Right lobe of liver (tissue), 6 donors: ENCODE results near the gene RABGAP1. TPM values are rescaled to one million over a fixed set of nuclear protein-coding genes. Genes with fewer than 3 reads are reported as not detected.
A peak's percentile ranks its signal among the peaks of the same experiment; 100 is the strongest.
"Not testable (repeated sequence)": the region's sequence is repeated elsewhere in the genome, so short reads cannot be mapped to it uniquely, and the experiment has no call there.

Source experiments
- ATAC-seq, 4 donors: fragments of 200-7000 bp; cut with Tn5 transposase; one replicate each; pipeline ENCODE4 v1.9.1; 2020; ENCODE audit warnings: mild to moderate bottlenecking in 4 of 4, moderate library complexity in 4 of 4
- DNase-seq, 3 donors: peaks; one replicate each; pipeline ENCODE4 v3.0.0-alpha.2; 2020
- H3K27ac ChIP-seq, 3 donors: fragments of 200-600 bp; one replicate each; pipeline ENCODE4 v1.8.0; 2022
- H3K27me3 ChIP-seq, 2 donors: fragments of 200-600 bp; one replicate each; pipeline ENCODE4 v1.8.0; 2022
- H3K36me3 ChIP-seq, 4 donors: fragments of 200-600 bp; sonication (generic) in 1 of 4; one replicate each; pipeline versions ENCODE4 v1.5.1 to v1.8.0; 2017 to 2022; ENCODE audit warnings: control low read depth in 1 of 4
- H3K4me1 ChIP-seq, 4 donors: fragments of 200-600 bp; sonication (generic) in 1 of 4; one replicate each; pipeline versions ENCODE4 v1.5.1 to v1.8.0; 2017 to 2022; ENCODE audit warnings: control low read depth in 1 of 4
- H3K4me3 ChIP-seq, 3 donors: fragments of 200-600 bp; one replicate each; pipeline ENCODE4 v1.8.0; 2022
- H3K9me3 ChIP-seq, 4 donors: fragments of 200-600 bp; sonication (generic) in 1 of 4; one replicate each; pipeline versions ENCODE4 v1.5.1 to v1.8.0; 2017 to 2022; ENCODE audit warnings: control low read depth in 1 of 4
- CTCF ChIP-seq, 4 donors: fragments of 200-600 bp in 3 of 4; fragments of 450-650 bp in 1 of 4; IDR thresholded peaks; one replicate each; pipeline versions ENCODE4 v1.5.1 to v1.8.0; 2016 to 2022; ENCODE audit warnings: antibody characterized with exemption in 4 of 4, mild to moderate bottlenecking in 2 of 4
- POLR2A ChIP-seq: fragments of 450-650 bp; IDR thresholded peaks from one replicate; pipeline ENCODE4 v1.6.1; 2017; ENCODE audit warnings: antibody characterized with exemption, mild to moderate bottlenecking
- WGBS: methylation state at CpG from one replicate; pipeline ENCODE4 v1.1.6; 2018; ENCODE audit warnings: low coverage, low lambda C conversion rate; ENCODE audit not compliant: insufficient coverage; ENCODE audit errors: missing lambda C conversion rate; 5-methylcytosine and 5-hydroxymethylcytosine counted together
- intact Hi-C, 2 donors: fragments of 100-400 bp; cut with DNase I; formaldehyde crosslinking; loops; one replicate each; pipeline versions ENCODE4 v1.11.2 to v1.14.1; 2022
- total RNA-seq, 6 experiments: library from RNA; depleted of rRNA in 2 of 6; stranded (reverse); fragments of >200 nt in 2 of 6; fragmentation: NEBNext Ultra II Directional in 3 of 6; extraction: Animal tissue kit (Norgen Biotek cat#: 25700) in 3 of 6; gene quantifications; one replicate each; pipeline versions ENCODE4 v1.1.0 to v1.2.4, GENCODE V29; 2016 to 2023
- donor health status: DM: no; HTN: yes; CAD: no.
- donor health status: DM: no; HTN: no; CAD: no.
- donor health status: DM: no; HTN: no; CAD: no.
- donor health status: DM: no; HTN: yes; CAD: no.
- donor health status: DM: no; HTN: yes; CAD: no.

The RABGAP1 gene
- total RNA-seq, 6 experiments from 2014 or later, result 11.4 to 15.4 (median 13.5) TPM

GRCh38 chr9:122904823-122905710 is 35.8 kb upstream of the RABGAP1 start, which contains the start of gene RC3H2:
Gene RC3H2, minus strand, starts transcription at chr9:122905359. Its CDS starts 7,850 bp downstream, at chr9:122897509.
- no peaks in the 10 kb centered on the region for H3K27me3 ChIP-seq
- TF ChIP-seq POLR2A (peak; percentile 93), CTCF (IDR thresholded peaks at IDR 0.05) (no peak)
- DNase-seq, result peak; percentile 96 to 99 (median 98)
- peaks cover 0 to 12% (median 0%) of the 10 kb centered on the region in 4 donors for H3K4me1 ChIP-seq
- under 1% methylated on average over 16 of the region's 77 CpGs for WGBS
- H3K9me3 ChIP-seq, result no peaks in the 10 kb centered on the region
- H3K27ac ChIP-seq, result peak within 1 kb of the TSS; percentile 76 to 89 (median 86)
- intact Hi-C loops, result no loop called here
- peak within 1 kb of the TSS; percentile 87 to 94 (median 92) for H3K4me3 ChIP-seq
- ATAC-seq, result peak; percentile 96 to 98 (median 97)
- no peaks in the 10 kb centered on the region for H3K36me3 ChIP-seq

- H3K9me3 ChIP-seq, intact Hi-C loops, H3K36me3 ChIP-seq, H3K4me3 ChIP-seq, H3K27ac ChIP-seq, H3K27me3 ChIP-seq, DNase-seq, ATAC-seq: not testable (repeated sequence)
- H3K4me1 ChIP-seq, result peaks cover 0 to 12% (median 0%) of the 10 kb centered on the region in 4 donors
- WGBS, result 95% methylated on average over 16 of the region's 16 CpGs
Observed at GRCh38 chr9:122906122-122906521, 34.7 kb upstream of the RABGAP1 start.

DNA sequence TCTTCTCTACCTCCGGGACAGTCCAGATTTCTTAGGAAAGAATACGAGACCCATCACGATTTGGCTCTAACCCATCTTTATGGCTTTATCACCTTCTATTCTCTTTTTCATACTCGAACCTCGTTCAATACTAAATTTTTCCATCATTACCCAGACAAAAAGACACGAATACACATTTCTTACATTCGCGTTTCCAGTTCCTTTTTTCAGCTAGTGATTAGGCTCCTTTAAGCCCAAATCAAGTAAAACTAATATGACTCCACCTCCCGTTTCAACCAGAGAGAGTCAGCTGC is 28.2 kb upstream of the RABGAP1 start:
- H3K27ac ChIP-seq, result peak overlapping the region in 2 of 3 donors; percentile 53 to 70
- 1% methylated on average over 9 of the region's 9 CpGs for WGBS
- peak overlapping the region; percentile 82 to 90 (median 85) for H3K4me3 ChIP-seq
- no peak for DNase-seq
- H3K4me1 ChIP-seq, result peaks cover 0 to 9% (median 0%) of the 10 kb centered on the region in 4 donors
- no peaks in the 10 kb centered on the region for H3K9me3 ChIP-seq
- no peak for ATAC-seq
- no peaks in the 10 kb centered on the region for H3K27me3 ChIP-seq
- peaks cover 0 to 10% (median 0%) of the 10 kb centered on the region in 4 donors for H3K36me3 ChIP-seq
- intact Hi-C loops, result no loop called here
- no peak for TF ChIP-seq POLR2A
- no peak for TF ChIP-seq CTCF (IDR thresholded peaks at IDR 0.05)

GRCh38 chr9:122912964-122913673 is 27.7 kb upstream of the RABGAP1 start, which contains the start of gene ZBTB6:
Gene ZBTB6, minus strand, starts transcription at chr9:122913323. Its CDS starts 1,251 bp downstream, at chr9:122912072.
- WGBS, result under 1% methylated on average over 32 of the region's 35 CpGs
- no peaks in the 10 kb centered on the region for H3K27me3 ChIP-seq
- peaks cover 0 to 10% (median 0%) of the 10 kb centered on the region in 4 donors for H3K36me3 ChIP-seq
- H3K4me3 ChIP-seq, result peak within 1 kb of the TSS; percentile 82 to 90 (median 85)
- H3K9me3 ChIP-seq, result no peaks in the 10 kb centered on the region
- TF ChIP-seq CTCF (IDR thresholded peaks at IDR 0.05), result no peak
- peak; percentile 48 for TF ChIP-seq POLR2A
- DNase-seq, result peak; percentile 66 to 85 (median 75)
- peak; percentile 99 to 100 (median 100) for ATAC-seq
- peak within 1 kb of the TSS in 2 of 3 donors; percentile 53 to 70 for H3K27ac ChIP-seq
- peaks cover 0 to 9% (median 0%) of the 10 kb centered on the region in 4 donors for H3K4me1 ChIP-seq
- intact Hi-C loops, result no loop called here
